GM10847 (cell line): Measurements from ENCODE around the gene SSX2IP.
A peak's percentile ranks its signal among the peaks of the same experiment; 100 is the strongest.

Experiments
- POLR2A ChIP-seq: IDR thresholded peaks from 2 replicates; pipeline ENCODE4 v1.6.1; 2011; ENCODE audit not compliant: insufficient read length; ENCODE audit errors: extremely low read depth

SSX2IP gene, protein sequence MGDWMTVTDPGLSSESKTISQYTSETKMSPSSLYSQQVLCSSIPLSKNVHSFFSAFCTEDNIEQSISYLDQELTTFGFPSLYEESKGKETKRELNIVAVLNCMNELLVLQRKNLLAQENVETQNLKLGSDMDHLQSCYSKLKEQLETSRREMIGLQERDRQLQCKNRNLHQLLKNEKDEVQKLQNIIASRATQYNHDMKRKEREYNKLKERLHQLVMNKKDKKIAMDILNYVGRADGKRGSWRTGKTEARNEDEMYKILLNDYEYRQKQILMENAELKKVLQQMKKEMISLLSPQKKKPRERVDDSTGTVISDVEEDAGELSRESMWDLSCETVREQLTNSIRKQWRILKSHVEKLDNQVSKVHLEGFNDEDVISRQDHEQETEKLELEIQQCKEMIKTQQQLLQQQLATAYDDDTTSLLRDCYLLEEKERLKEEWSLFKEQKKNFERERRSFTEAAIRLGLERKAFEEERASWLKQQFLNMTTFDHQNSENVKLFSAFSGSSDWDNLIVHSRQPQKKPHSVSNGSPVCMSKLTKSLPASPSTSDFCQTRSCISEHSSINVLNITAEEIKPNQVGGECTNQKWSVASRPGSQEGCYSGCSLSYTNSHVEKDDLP

DNA sequence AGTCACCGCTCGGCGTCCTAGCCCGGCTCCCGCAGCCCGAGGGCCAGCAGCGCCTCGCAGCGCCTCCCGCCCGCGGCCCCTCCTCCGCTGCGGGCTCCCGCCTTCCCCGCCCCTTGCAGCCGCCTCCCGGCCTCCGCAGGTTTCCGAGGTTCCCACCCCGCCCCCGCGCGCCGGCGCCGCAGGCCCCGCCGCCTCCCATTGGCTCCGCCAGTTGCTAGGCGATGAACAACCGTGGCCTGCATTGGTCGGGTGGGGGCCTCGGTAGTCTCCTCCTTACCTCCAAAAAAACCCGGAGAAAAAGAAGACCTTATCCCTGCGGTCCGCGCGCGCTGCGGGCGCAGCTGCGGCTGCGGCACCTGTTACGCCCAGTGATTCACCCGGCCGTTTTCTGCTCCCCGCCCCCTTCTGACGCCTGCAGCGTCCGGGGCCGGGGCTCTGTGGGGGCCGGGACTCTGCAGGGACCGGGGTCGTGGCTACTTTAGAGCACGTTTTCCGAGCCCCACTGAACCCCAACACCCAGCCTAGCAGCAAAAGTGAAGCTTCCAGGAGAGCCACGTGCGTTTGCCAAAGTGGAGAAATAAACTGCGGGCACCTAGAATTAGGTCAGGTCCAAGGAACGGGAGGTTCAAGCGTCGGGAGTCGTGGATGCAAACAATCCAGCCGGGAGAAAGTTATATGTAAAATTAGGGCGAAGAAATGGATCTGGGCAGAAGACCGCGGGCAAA lies at the start of gene SSX2IP:
Gene SSX2IP (minus strand): TSS at position 65 of the 725 bp plus-strand sequence. CDS start 19,242 bp downstream, outside the sequence.
- TF ChIP-seq POLR2A: peak; percentile 53

DNA sequence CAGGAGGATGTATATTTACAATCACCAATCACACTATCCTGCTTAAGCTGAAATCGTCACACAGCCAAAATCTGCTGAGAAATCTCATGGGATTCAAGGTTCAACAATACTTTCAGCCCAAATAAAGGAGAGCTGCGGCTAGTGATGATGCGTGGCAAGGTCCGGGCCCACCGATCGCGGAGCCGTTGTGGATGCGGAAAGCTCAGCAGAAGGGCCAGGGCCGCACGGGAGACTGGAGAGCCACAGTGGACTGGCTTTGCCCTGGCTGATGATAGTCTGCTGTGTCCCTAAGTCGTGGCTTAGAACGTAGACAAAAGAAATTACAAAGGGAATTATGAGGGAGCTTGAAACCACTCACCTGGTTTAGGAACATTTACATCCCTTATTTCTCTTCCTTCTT lies 48.0 kb upstream of the SSX2IP start:
- no peak for TF ChIP-seq POLR2A

GRCh38 chr1:84737590-84737989 lies 47.3 kb upstream of the SSX2IP start:
- no peak for TF ChIP-seq POLR2A

- TF ChIP-seq POLR2A: no peak
These were observed 46.7 kb upstream of the SSX2IP start for GRCh38 chr1:84736944-84737343.

DNA sequence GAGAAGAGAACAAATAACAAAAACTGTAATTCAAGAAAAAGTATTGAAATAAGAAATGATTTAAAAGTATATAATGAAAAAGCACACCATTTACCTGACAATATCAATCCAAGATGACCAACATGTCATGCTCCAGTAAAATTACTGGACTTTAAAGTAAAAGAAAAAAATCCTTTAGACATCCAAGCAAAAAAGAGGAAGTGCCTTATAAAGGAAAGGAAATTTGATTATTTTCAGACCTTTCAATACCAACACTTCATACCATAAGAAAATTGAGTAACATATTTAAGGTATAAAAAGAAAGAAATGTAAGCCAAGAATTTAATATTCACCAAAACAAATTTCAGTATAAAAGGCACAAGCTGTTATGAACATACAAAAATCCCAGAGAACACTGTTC lies 46.2 kb upstream of the SSX2IP start:
- no peak for TF ChIP-seq POLR2A

DNA sequence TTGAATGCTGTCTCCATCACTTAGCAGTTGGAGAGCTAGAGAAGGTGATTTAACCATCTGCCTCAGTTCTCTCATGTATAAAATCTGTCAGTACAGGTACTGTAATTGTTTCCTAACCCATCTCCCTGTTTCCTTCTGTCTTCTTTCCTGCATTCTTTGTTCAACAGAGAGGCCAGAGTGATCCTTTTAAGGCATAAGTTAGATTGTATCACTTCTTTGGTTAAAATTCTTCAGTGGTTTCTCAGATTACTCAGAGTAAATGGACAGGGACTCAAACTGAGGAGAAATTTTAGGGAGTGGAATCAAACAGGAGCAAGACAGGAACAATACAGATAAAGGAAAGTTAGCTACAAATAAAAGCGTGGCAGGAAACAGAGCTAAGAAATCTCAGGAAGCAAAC lies 45.2 kb upstream of the SSX2IP start:
- TF ChIP-seq POLR2A: no peak

DNA sequence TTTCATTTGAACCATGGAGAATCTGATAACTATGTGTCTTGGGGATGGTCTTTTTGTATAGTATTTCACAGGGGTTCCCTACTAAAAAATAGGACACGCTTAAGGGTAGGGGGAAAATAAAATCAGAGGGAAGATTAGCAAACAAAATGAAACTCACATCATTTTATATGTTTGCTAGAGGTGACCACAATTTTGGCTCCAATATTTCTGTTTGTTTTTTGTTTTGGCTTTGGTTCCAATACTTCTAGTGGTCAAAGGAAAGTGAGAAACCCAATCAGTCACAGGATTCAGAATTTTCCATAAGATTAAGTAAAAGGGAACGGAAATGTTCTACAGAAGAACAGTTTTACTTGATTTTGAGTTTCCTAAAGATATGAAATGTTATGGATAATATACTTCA lies 42.3 kb upstream of the SSX2IP start:
- TF ChIP-seq POLR2A: no peak

- TF ChIP-seq POLR2A: no peak
These were observed 41.3 kb upstream of the SSX2IP start for GRCh38 chr1:84731519-84731918.

GRCh38 chr1:84726593-84727499 lies 36.6 kb upstream of the SSX2IP start:
- TF ChIP-seq POLR2A: no peak

DNA sequence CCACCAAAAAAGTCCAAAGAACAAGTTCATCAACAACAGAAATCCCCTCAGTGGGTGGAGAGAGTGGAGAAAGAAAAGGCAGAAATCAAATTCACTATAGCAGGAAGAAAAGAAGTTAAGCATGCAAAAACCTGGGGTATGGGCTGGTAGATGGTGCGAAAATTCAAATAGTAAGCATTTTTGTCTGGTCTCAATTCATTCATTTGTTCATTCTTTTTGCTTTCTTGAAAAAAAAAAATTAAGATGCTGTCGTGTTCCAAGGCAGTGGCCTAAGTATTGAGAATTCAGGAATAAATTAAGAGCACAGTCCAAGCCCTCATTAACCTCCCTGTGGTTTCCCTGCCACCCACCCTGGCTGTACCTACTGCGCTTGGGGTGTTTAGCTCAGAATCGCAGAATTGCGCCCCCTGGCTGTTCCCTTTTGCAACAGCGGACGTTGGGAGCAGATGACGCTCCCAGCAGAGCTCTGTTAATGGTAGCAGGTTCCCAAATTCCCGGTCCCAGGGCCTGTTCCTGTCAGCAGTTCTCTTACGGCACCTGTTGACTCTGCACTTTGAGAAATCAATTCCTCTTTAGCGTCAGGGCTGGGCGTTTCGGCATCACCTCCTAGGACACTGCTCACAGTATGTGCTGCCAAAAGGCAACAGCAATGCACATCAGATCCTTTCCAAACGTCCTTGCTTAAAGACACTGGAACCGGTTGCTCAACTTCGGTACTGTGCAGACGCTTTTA lies 34.0 kb upstream of the SSX2IP start:
- TF ChIP-seq POLR2A: no peak

- no peak for TF ChIP-seq POLR2A
These were observed 32.5 kb upstream of the SSX2IP start for GRCh38 chr1:84722794-84723193.

DNA sequence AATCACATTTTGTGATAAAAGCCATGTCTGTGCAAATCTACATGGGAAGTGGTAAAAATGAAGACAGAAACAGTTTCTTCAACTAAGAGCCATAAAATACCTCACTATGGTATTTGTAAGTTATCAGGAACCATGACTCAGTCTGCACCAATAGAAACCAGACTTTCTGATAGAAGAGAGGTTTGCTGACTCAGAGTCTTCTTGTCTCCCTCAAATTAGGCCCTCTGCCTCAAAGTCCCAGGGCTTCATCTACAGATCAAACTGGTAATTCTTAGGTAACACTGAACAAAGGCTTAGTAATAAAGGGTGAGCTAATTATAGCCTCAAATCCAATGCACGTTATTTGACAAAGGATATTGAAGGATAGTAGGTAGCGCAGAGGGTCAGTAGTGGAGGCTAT lies 30.9 kb upstream of the SSX2IP start:
- no peak for TF ChIP-seq POLR2A

- TF ChIP-seq POLR2A: no peak
These were observed 30.0 kb upstream of the SSX2IP start for GRCh38 chr1:84720221-84720780.
